ENCODE measurements around the gene CDC42. TPM values are rescaled to one million over a fixed set of nuclear protein-coding genes. Genes with fewer than 3 reads are reported as not detected.

Gene CDC42
- total and polyA plus RNA-seq, 10 of the 15 experiments (the other 5 are each of a cell fraction or from before 2014, with no cell fraction given) = 184 to 479 (median 326) TPM

GRCh38 chr1:22118291-22118992 lies 65.9 kb downstream of the CDC42 start (continued):
- TF ChIP-seq ZBTB11 (CRISPR knock-in tag; IDR thresholded peaks at IDR 0.05) = no peak
- TF ChIP-seq ZSCAN29 (IDR thresholded peaks at IDR 0.05) = no peak
- no peak for TF ChIP-seq BHLHE40 (IDR thresholded peaks at IDR 0.05; ENCODE audit: borderline replicate concordance in 1 of 2, low read depth in 2 of 2, low read length in 1 of 2)
- no peak for TF ChIP-seq CHD2 (IDR thresholded peaks at IDR 0.05; ENCODE audit: borderline replicate concordance, low read depth, low read length)
- no peak for TF ChIP-seq RELA (IDR thresholded peaks at IDR 0.05; ENCODE audit: borderline replicate concordance, partially characterized antibody)
- TF ChIP-seq SIX5 (IDR thresholded peaks at IDR 0.05; ENCODE audit: low read depth, low read length, severe bottlenecking) = no peak
- TF ChIP-seq ETV6 (conservative IDR thresholded peaks at IDR 0.05 in 1 of 2, IDR thresholded peaks at IDR 0.05 in 1 of 2; ENCODE audit: borderline replicate concordance in 1 of 2, low read depth in 1 of 2) = no peak
- TF ChIP-seq EED (IDR thresholded peaks at IDR 0.05; ENCODE audit: low read depth) = no peak

All from GM12878 (cell line).